IPS-18a (cell line): ENCODE measurements around the gene RSU1.

Experiments
- H3K27ac ChIP-seq: one replicate; pipeline ENCODE4 v1.5.1; 2013; ENCODE audit warnings: low read length
- H3K27me3 ChIP-seq: one replicate; pipeline ENCODE4 v1.6.1; 2013; ENCODE audit warnings: mild to moderate bottlenecking, low read length; ENCODE audit not compliant: control insufficient read depth, insufficient read depth
- H3K36me3 ChIP-seq: one replicate; pipeline ENCODE4 v1.6.1; 2013; ENCODE audit warnings: low read depth, low read length; ENCODE audit not compliant: control insufficient read depth
- H3K4me1 ChIP-seq: one replicate; pipeline ENCODE4 v1.6.1; 2013; ENCODE audit warnings: low read depth, low read length; ENCODE audit not compliant: control insufficient read depth
- H3K4me3 ChIP-seq: one replicate; pipeline ENCODE4 v1.5.1; 2013; ENCODE audit warnings: low read length
- H3K9ac ChIP-seq: one replicate; pipeline ENCODE4 v1.6.1; 2013; ENCODE audit warnings: mild to moderate bottlenecking, low read length, moderate library complexity
- H3K9me3 ChIP-seq: one replicate; pipeline ENCODE4 v1.6.1; 2013; ENCODE audit warnings: low read depth, low read length; ENCODE audit not compliant: control insufficient read depth

RSU1 gene

DNA sequence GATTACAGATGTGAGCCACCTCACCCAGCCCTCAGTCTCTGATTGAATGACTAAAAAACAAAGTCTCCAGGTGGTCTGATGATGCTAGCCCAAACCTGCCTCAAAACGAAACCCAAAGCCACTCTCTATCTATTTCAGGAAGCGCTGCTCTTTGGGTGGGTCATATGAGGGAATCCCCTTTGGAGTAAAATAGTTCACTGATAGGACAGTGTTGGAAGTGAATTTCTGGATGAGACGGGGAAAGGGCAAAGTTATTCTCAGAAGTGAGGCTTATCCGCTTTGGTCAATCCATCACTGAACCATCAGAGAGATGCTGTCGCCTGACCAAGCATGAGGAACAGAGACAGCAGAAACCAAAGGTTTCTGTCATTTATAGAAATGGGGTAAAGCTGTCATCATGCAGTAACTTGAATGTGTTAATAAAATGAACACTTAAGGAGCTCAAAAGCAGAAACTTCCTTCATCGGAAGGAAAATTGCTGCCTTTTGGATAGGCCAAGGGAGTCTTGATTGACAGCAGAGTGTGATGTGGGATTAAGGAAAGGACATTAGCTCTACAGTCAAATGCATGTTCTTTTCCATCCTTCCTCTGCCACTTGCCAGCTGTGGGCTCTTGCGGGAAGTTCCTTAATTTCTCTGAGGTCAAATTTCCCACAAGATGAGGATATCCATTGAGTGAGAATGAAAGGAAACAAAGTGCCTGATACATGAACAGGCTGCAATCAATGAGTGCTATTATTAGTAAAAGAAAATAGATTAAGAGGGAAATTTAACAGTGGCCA lies 230.7 kb downstream of the RSU1 start:
- H3K27ac ChIP-seq: no peak overlapping the region
- H3K9ac ChIP-seq: no peak overlapping the region
- H3K4me1 ChIP-seq: no peaks in the 10 kb centered on the region
- H3K36me3 ChIP-seq: no peaks in the 10 kb centered on the region
- H3K27me3 ChIP-seq: no peaks in the 10 kb centered on the region
- no peak overlapping the region for H3K4me3 ChIP-seq
- H3K9me3 ChIP-seq: no peaks in the 10 kb centered on the region

DNA sequence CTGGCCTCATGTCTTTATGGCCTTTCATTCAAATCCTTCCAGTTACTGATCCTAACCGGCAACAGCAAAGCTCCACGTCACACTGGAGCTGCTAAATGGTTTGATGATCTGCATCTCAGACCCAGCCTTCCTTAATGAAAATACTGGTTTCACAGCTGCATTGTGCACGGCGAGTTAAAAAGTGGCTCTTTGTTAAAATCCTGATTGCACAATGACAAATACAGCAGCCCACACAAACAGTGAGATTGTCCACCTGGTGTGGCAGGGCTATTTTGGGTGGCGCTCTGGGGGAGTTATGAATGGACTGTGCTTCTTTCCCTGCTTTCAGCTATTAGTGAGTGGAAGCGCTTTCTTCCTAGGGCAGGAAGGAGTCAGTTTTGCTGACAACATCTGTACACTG lies 232.1 kb downstream of the RSU1 start:
- H3K9ac ChIP-seq: no peak overlapping the region
- H3K27ac ChIP-seq: no peak overlapping the region
- H3K9me3 ChIP-seq: no peaks in the 10 kb centered on the region
- no peaks in the 10 kb centered on the region for H3K27me3 ChIP-seq
- no peak overlapping the region for H3K4me3 ChIP-seq
- H3K36me3 ChIP-seq: no peaks in the 10 kb centered on the region
- H3K4me1 ChIP-seq: no peaks in the 10 kb centered on the region

DNA sequence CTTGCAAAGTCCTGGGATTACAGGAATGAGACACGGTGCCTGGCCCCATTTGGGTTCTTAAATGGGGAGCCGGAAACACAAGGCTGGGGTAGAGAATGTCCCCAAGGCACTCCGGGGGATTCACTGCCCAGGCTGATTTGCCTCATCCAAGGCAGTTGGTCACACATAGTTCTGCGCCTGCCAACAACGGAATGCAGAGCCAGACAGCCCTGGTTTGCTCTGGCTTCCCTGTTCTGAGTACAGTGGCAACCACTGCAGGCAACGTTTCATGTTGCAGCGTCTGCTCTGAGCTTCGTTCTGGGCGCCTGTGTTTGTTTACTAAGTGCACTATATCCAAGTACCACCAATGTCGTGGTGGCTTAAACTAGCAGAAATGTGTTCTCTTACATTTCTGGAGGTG lies 233.8 kb downstream of the RSU1 start:
- H3K4me3 ChIP-seq: no peak overlapping the region
- H3K36me3 ChIP-seq: no peaks in the 10 kb centered on the region
- no peak overlapping the region for H3K9ac ChIP-seq
- H3K27ac ChIP-seq: no peak overlapping the region
- no peaks in the 10 kb centered on the region for H3K9me3 ChIP-seq
- H3K4me1 ChIP-seq: no peaks in the 10 kb centered on the region
- H3K27me3 ChIP-seq: no peaks in the 10 kb centered on the region

DNA sequence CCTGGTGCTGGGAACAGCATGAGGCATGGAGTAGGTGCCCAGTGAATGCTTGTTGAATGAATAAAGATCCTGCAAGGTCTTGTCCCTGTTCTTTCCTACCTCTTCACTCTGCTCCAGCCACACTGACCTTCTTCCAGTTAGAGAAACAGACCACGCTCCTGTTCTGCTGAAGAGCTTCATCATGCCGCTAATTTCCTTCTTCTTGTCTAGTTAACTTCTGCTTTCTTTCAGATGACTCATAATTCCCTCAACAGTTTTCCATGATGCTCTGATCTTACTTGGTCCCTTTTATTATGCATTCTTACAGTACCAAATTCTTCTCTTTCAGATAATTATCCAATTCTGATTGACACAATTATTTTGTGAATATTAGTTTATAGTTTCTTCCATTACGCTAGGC lies 236.0 kb downstream of the RSU1 start:
- no peaks in the 10 kb centered on the region for H3K4me1 ChIP-seq
- H3K27ac ChIP-seq: no peak overlapping the region
- H3K36me3 ChIP-seq: no peaks in the 10 kb centered on the region
- no peak overlapping the region for H3K9ac ChIP-seq
- H3K9me3 ChIP-seq: no peaks in the 10 kb centered on the region
- H3K27me3 ChIP-seq: no peaks in the 10 kb centered on the region
- no peak overlapping the region for H3K4me3 ChIP-seq

DNA sequence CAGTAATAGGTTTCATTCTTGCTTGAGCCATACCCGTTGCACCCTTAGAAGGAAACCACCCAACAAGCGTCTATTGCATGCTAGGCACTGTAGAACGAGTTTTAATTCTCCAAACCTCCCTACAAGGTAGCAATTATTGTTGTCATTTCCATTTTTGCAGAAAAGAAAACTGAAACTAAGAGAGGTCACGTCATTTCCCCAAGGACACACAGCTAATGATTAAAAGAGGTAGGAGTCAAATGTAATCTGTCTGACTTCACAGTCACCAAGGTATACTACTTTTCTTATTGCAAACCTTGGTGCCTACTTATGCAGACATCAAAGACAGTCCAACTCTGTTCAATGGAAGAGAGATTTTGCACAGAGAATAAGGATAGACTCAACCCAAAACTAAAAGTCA lies 246.5 kb downstream of the RSU1 start:
- H3K36me3 ChIP-seq: no peaks in the 10 kb centered on the region
- no peak overlapping the region for H3K9ac ChIP-seq
- H3K9me3 ChIP-seq: no peaks in the 10 kb centered on the region
- no peaks in the 10 kb centered on the region for H3K27me3 ChIP-seq
- no peak overlapping the region for H3K4me3 ChIP-seq
- peaks cover 3% of the 10 kb centered on the region for H3K4me1 ChIP-seq
- no peak overlapping the region for H3K27ac ChIP-seq

DNA sequence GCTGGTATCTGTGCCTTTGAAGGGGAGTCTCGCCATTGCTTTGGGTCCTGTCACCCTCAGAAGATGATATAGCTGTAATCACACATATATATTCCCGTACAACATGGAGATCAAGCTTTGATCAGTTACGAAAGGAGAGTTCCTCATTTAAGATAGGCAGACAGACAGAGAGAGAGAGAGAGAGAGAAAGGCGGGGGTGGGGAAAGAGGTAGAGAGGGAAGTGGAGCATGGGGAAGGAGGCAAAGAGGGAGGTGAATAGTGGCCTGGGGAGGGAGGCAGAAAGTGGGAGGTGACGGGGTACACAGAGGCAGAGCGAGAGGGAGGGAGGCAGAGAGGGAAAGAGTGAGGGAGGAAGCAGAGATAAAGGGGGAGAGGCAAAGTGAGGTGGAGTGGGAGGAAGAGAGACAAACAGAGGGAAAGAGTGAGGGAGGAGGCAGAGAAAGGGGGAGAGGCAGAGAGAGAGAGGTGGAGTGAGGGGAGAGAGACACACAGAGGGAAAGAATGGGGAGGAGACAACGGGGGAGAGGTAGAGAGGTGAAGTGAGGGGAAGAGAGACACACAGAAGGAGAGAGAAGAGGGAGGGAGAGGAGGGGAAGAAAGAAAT lies 250.9 kb downstream of the RSU1 start:
- Histone ChIP-seq H3K4me3 (no peak overlapping the region), H3K9me3 (no peaks in the 10 kb centered on the region), H3K36me3 (no peaks in the 10 kb centered on the region), H3K27me3 (no peaks in the 10 kb centered on the region), H3K27ac (no peak overlapping the region), H3K9ac (no peak overlapping the region), H3K4me1 (peaks cover 3% of the 10 kb centered on the region)

DNA sequence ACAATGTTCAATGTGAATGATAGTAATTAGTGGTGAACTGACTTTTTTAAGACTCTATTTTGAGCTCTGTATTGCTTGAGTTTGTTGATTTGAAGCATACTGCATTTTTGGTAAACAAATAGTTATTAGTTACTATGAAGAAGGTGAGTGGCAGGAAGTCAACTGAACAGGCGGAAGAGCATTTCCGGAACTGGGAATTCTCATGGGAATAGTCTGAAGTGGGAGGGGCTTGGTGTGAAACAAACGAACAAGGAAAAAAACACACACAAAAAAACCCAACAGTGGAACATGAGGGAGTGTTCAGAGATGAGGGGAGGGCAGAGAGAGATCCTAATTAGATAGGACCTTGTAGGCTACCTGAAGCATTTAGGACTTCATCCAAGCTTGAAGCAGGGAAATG lies 251.6 kb downstream of the RSU1 start:
- no peak overlapping the region for H3K4me3 ChIP-seq

DNA sequence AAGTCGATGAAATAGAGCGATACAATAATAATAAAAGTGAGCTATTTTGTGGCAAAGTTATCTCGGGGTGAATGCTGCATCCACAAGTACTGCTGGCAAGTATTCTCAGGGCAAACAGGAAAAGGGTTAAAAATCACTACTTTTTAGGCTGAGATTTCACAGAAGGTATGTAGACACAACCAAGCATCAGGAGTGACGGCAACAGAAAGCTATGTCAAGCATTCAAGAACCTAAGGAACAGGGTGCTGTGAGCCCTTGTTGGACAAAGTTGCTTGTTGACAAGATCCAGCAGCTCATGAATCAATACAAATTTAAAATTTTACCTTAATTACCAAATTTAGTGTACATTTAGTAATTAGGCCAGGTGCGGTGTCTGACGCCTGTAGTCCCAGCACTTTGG lies 254.3 kb downstream of the RSU1 start:
- no peak overlapping the region for H3K4me3 ChIP-seq
- H3K36me3 ChIP-seq: no peaks in the 10 kb centered on the region
- peaks cover 3% of the 10 kb centered on the region for H3K4me1 ChIP-seq
- H3K27me3 ChIP-seq: no peaks in the 10 kb centered on the region
- no peak overlapping the region for H3K27ac ChIP-seq
- H3K9ac ChIP-seq: no peak overlapping the region
- H3K9me3 ChIP-seq: no peaks in the 10 kb centered on the region

More for the DNA sequence above, 251.6 kb downstream of the RSU1 start:
- no peak overlapping the region for H3K9ac ChIP-seq
- H3K27ac ChIP-seq: no peak overlapping the region
- H3K27me3 ChIP-seq: no peaks in the 10 kb centered on the region
- no peaks in the 10 kb centered on the region for H3K36me3 ChIP-seq
- H3K9me3 ChIP-seq: no peaks in the 10 kb centered on the region
- peaks cover 3% of the 10 kb centered on the region for H3K4me1 ChIP-seq

DNA sequence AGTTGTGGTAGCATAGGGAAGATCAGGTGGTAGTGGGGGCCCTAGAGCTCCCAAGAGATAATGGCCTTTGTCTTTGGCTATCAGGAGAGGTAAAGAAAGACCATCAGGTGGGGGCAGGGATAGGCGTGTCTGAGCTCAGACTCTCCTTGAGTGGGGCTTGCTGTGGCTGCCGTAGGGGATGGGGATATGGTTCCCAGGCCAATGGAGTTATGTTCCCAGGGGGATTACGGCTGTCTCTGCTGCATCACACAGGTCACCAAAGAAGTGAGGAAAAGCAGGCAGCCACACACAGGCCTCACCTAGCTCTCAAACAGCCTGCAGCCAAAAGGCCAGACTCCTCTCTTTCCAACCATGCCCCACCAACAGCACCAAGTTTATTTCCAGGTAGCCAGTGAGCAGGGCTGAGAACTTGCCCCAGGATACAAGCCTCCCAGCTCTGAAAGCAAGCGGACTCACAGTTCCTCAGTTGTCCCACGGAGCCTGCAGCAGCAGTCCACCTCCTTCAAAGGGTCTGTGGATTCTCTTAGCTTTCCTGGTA lies 257.9 kb downstream of the RSU1 start:
- no peak overlapping the region for H3K4me3 ChIP-seq
- H3K9me3 ChIP-seq: no peaks in the 10 kb centered on the region
- H3K4me1 ChIP-seq: no peaks in the 10 kb centered on the region
- no peak overlapping the region for H3K9ac ChIP-seq
- no peak overlapping the region for H3K27ac ChIP-seq
- H3K27me3 ChIP-seq: no peaks in the 10 kb centered on the region
- H3K36me3 ChIP-seq: no peaks in the 10 kb centered on the region

DNA sequence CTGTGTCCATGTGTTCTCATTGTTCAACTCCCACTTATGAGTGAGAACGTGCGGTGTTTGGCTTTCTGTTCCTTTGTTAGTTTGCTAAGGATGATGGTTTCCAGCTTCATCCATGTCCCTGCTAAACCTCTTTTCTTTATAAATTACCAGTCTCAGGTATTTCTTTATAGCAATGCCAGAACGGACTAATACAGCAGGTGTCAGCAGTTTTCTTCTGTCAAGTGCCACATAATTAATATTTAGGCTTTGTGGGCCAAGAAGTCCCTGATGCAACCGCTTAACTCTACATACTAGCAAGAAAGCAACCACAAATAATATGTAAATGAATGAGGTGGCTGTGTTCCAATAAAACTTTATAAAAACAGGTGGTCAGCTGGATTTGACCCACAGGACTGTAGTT lies 269.3 kb downstream of the RSU1 start:
- Histone ChIP-seq H3K9me3 (no peaks in the 10 kb centered on the region), H3K9ac (no peak overlapping the region), H3K4me1 (no peaks in the 10 kb centered on the region), H3K27ac (no peak overlapping the region), H3K4me3 (no peak overlapping the region), H3K36me3 (no peaks in the 10 kb centered on the region), H3K27me3 (no peaks in the 10 kb centered on the region)

DNA sequence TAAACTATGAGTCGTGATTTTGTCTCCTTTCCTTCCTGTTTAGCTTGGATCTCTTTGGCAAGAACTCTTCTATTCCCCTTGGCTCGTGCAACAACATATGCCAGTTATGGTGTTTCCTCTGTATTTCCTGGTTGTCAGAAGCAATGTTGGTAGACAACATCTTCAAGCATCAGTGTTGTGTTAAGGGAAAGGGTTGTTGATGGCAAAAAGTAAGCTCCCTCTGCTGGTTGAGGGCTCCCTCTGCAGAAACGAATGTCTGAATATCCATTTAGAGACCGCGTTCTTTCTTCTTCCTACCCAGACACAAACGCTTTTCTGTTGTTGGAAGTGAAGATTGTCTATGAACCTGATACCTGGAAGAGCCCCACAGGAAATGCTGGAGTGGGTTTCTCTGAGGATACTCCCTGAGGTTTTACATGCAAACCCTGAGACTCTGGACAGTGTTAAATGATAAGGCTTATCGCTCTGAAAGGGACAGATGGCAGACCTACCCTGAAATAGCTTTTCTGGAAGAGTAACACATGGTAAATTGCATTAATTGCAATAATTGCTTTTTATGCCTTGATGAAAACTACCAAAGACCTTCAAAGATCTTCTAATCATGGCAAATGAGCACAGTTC lies 272.0 kb downstream of the RSU1 start:
- H3K9me3 ChIP-seq: no peaks in the 10 kb centered on the region
- H3K4me1 ChIP-seq: no peaks in the 10 kb centered on the region
- H3K4me3 ChIP-seq: no peak overlapping the region
- H3K9ac ChIP-seq: no peak overlapping the region
- H3K27me3 ChIP-seq: no peaks in the 10 kb centered on the region
- H3K27ac ChIP-seq: no peak overlapping the region
- H3K36me3 ChIP-seq: no peaks in the 10 kb centered on the region
